HepG2 (cell line): Measurements from ENCODE around the gene MTHFR. TPM values are rescaled to one million over a fixed set of nuclear protein-coding genes. Genes with fewer than 3 reads are reported as not detected.

ENCODE experiments used
- ATAC-seq: fragments of 200-7000 bp; cut with Tn5 transposase; 3 replicates; pipeline ENCODE4 v1.9.1; 2020; ENCODE audit warnings: mild to moderate bottlenecking, moderate library complexity
- BruUV-seq: library from RNA; stranded (reverse); fragments of 400-500 nt; replicated peaks from 2 replicates; lab custom pipeline; 2021; lab: Mats Ljungman, UMichigan
- CTCF ChIA-PET: fragments of 300-600 bp; formaldehyde crosslinking; extraction: SDS; loops from one replicate; lab custom pipeline; 2021; ENCODE audit warnings: low total read pairs, inconsistent platforms, low intra/inter-chr PET ratio; lab: Yijun Ruan, JAX
- POLR2A ChIA-PET: fragments of 350-600 bp; sonication (Branson Sonifier 250); formaldehyde crosslinking; loops from one replicate; lab custom pipeline; 2020; ENCODE audit warnings: antibody characterized with exemption, inconsistent platforms; lab: Yijun Ruan, JAX
- DNase-seq: peaks from one replicate; pipeline ENCODE4 v3.0.0-alpha.2; 2015; ENCODE audit warnings: low spot score
- FAIRE-seq: peaks from 3 replicates; lab custom pipeline; 2011; peaks lifted over from hg19 to GRCh38; lab: Jason Lieb, UNC
- H2AFZ ChIP-seq: one replicate; pipeline ENCODE4 v1.6.1; 2011; ENCODE audit warnings: low read length, inconsistent platforms
- H3K27ac ChIP-seq: fragments of 300-600 bp; 3 replicates; pipeline ENCODE4 v1.8.0; 2011; ENCODE audit warnings: mixed run types, mild to moderate bottlenecking, mixed read lengths, low read length, inconsistent platforms; ENCODE audit not compliant: insufficient read depth; ENCODE audit errors: extremely low read length
- H3K27me3 ChIP-seq, 2 experiments: fragments of 200-600 bp in 1 of 2; 2 replicates in 1 of 2; 3 replicates in 1 of 2; pipeline versions ENCODE4 v1.6.0 to v1.8.0; 2011; ENCODE audit warnings: low read length in 2 of 2, mild to moderate bottlenecking in 2 of 2, moderate library complexity in 2 of 2, inconsistent platforms in 1 of 2; ENCODE audit not compliant: insufficient read depth in 2 of 2, control insufficient read depth in 1 of 2
- H3K36me3 ChIP-seq, 2 experiments: fragments of 200-600 bp in 1 of 2; replicated peaks in 1 of 2; 2 replicates in 1 of 2; 3 replicates in 1 of 2; pipeline versions ENCODE4 v1.5.1 to v1.8.0; 2011; ENCODE audit warnings: low read length in 2 of 2, inconsistent platforms in 1 of 2; ENCODE audit not compliant: insufficient read depth in 2 of 2, control insufficient read depth in 1 of 2
- H3K4me1 ChIP-seq: 2 replicates; pipeline ENCODE4 v1.5.1; 2012; ENCODE audit warnings: low read length, inconsistent platforms; ENCODE audit not compliant: insufficient read depth
- H3K4me2 ChIP-seq: 2 replicates; pipeline ENCODE4 v1.6.0; 2011; ENCODE audit warnings: low read depth, low read length, inconsistent platforms
- H3K4me3 ChIP-seq, 3 experiments: fragments of 200-600 bp in 1 of 3; sonication (generic), shearing (Covaris generic) in 1 of 3; replicated peaks in 1 of 3; 2 replicates each; pipeline ENCODE4 v1.5.1; 2011 to 2016; ENCODE audit warnings: low read length in 3 of 3, inconsistent platforms in 2 of 3, low read depth in 2 of 3, mild to moderate bottlenecking in 2 of 3, control low read depth in 1 of 3, mixed read lengths in 1 of 3; ENCODE audit not compliant: insufficient read depth in 1 of 3
- H3K79me2 ChIP-seq: one replicate; pipeline ENCODE4 v1.6.1; 2011; ENCODE audit warnings: low read length, inconsistent platforms; ENCODE audit not compliant: insufficient read depth
- H3K9ac ChIP-seq: 2 replicates; pipeline ENCODE4 v1.6.0; 2011; ENCODE audit warnings: mild to moderate bottlenecking, low read depth, low read length, inconsistent platforms; ENCODE audit not compliant: insufficient read depth
- H3K9me3 ChIP-seq: 2 replicates; pipeline ENCODE4 v1.5.1; 2012; ENCODE audit warnings: mild to moderate bottlenecking, low read length
- H4K20me1 ChIP-seq: 2 replicates; pipeline ENCODE4 v1.6.0; 2011; ENCODE audit warnings: inconsistent platforms, mild to moderate bottlenecking, low read length, moderate library complexity; ENCODE audit not compliant: insufficient read depth
- MAF1 ChIP-seq: sonication (generic); formaldehyde crosslinking; IDR thresholded peaks from 2 replicates; pipeline ENCODE4 v1.5.0; 2020; ENCODE audit warnings: missing genetic modification reagents, borderline replicate concordance
- NR2C2 ChIP-seq: sonication (generic); formaldehyde crosslinking; IDR thresholded peaks from 2 replicates; pipeline ENCODE4 v1.4.0; 2020; ENCODE audit warnings: missing genetic modification reagents, mild to moderate bottlenecking, moderate library complexity, borderline replicate concordance
- SUZ12 ChIP-seq: fragments of 150-350 bp; IDR thresholded peaks from 2 replicates; pipeline ENCODE4 v1.6.1; 2014; ENCODE audit warnings: low read depth, low read length
- WIZ ChIP-seq: sonication (generic); formaldehyde crosslinking; IDR thresholded peaks from 2 replicates; pipeline ENCODE4 v1.5.1; 2020; ENCODE audit warnings: mild to moderate bottlenecking, missing genetic modification reagents
- XRCC5 ChIP-seq: fragments of 200-400 bp; formaldehyde crosslinking; optimal IDR thresholded peaks from 2 replicates; pipeline ENCODE3; 2017; ENCODE audit warnings: mild to moderate bottlenecking, low read length
- ZFP62 ChIP-seq: sonication (generic); formaldehyde crosslinking; IDR thresholded peaks from 2 replicates; pipeline ENCODE4 v1.4.0; 2020; ENCODE audit warnings: missing genetic modification reagents
- ZNF180 ChIP-seq: sonication (generic); formaldehyde crosslinking; IDR thresholded peaks from 2 replicates; pipeline ENCODE4 v1.4.0; 2020; ENCODE audit warnings: low read depth, missing genetic modification reagents, borderline replicate concordance
- ZNF724P ChIP-seq: sonication (generic); formaldehyde crosslinking; IDR thresholded peaks from 2 replicates; pipeline ENCODE4 v1.8.0; 2022; ENCODE audit warnings: missing genetic modification reagents, borderline replicate concordance
- WGBS: methylation state at CpG from one replicate; pipeline ENCODE4 v1.1.6; 2017; ENCODE audit warnings: low lambda C conversion rate; 5-methylcytosine and 5-hydroxymethylcytosine counted together
- in situ Hi-C: cut with HindIII; loops from 2 replicates; pipeline ENCODE4 v1.10.0; 2017; ENCODE audit warnings: low pct_unique_long_range_greater_than_20kb; ENCODE audit not compliant: extremely low pct_ligation_motif_present
- intact Hi-C: fragments of 100-400 bp; cut with micrococcal nuclease; formaldehyde crosslinking; loops from one replicate; pipeline ENCODE4 v1.10.0; 2022; ENCODE audit not compliant: unreplicated experiment
- polyA plus RNA-seq, 8 experiments: library from polyadenylated mRNA; depleted of rRNA in 3 of 8; stranded (reverse) in 7 of 8; unstranded in 1 of 8; fragments of >200 nt; fragmentation: Illumina TruSeq in 4 of 8; extraction: Trizol in 4 of 8; gene quantifications; 2 replicates each; pipeline versions ENCODE4 v1.2.1 to v1.2.3, GENCODE V29; 2011 to 2016; ENCODE audit warnings: low read depth in 4 of 8, missing spikeins in 1 of 8, mixed read lengths in 1 of 8; ENCODE audit not compliant: insufficient read depth in 1 of 8
- total RNA-seq, 5 experiments: library from RNA; depleted of rRNA; stranded (reverse); fragments of >200 nt; fragmentation: Illumina TruSeq; extraction: Trizol; gene quantifications; 2 replicates each; pipeline ENCODE4 v1.2.3, GENCODE V29; 2016; ENCODE audit warnings: low read depth in 1 of 5
- TF ChIP-seq, protein P1 (sequence below): sonication (generic); formaldehyde crosslinking; IDR thresholded peaks from 2 replicates; pipeline ENCODE4 v1.4.0; 2020; ENCODE audit warnings: mild to moderate bottlenecking, low read depth, missing genetic modification reagents
- TF ChIP-seq, protein P2 (sequence below): sonication (generic); formaldehyde crosslinking; IDR thresholded peaks from 2 replicates; pipeline ENCODE4 v1.4.0; 2020; ENCODE audit warnings: missing genetic modification reagents, borderline replicate concordance
- TF ChIP-seq, protein P3 (sequence below): sonication (generic); formaldehyde crosslinking; conservative IDR thresholded peaks from 2 replicates; pipeline ENCODE4 v1.5.0; 2020; ENCODE audit warnings: missing genetic modification reagents
- TF ChIP-seq, protein P4 (sequence below): sonication (generic); formaldehyde crosslinking; IDR thresholded peaks from 2 replicates; pipeline ENCODE4 v1.5.0; 2020; ENCODE audit warnings: missing genetic modification reagents, mild to moderate bottlenecking, borderline replicate concordance

MTHFR gene
- total and polyA plus RNA-seq, 2 of the 13 experiments (the other 11 are each of a cell fraction or from before 2014, with no cell fraction given) = 3.8 to 8.2 TPM

DNA sequence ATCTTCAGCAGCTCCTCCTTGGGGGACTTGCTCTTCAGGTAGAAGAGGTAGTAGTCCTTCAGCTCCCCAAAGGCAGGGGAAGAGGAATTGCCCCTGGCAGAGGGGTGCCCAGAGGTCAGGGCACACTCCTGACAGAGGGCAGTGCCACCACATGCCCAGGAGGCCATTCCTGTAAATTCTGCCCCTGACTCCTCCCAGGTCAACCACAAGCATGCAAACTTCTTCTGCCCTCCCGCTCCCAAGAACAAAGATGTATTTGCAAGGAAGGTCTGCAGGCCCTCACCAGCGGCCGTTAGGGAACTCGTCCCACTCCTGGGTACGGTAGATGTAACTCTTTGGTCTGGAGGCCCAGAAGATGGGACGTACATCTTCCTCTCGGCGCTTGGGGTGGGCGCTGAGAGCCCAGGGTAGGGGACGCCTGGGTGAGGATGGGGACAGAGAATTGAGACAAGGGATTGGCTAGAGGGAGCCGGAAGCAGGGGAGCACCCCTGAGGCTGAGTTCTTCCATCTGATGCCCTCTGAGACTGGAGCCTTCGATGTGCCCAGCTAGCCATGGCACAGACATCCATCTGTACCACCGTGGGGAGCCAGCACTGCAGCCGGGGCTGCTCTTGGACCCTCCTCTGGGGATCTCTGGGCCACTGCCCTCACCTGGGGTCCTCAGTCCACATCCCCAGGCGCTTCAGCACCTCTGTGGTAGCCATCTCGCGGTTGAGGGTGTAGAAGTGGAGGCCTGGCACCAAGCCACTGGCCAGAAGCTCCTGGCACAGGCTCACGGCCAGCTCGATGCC is 11.1 kb downstream of the MTHFR start:
- in situ Hi-C loops (no loop called here), intact Hi-C loops (no loop called here)
- Histone ChIP-seq H3K36me3 (0 out of 5 replicates have a peak, but pooled peaks cover 5 to 6% of the 10 kb centered on the region in 2 experiments), H2AFZ (no peak overlapping the region), H3K27me3 (no peaks in the 10 kb centered on the region), H3K9me3 (no peaks in the 10 kb centered on the region), H4K20me1 (no peaks in the 10 kb centered on the region), H3K4me3 (no peak overlapping the region), H3K4me2 (no peak overlapping the region), H3K9ac (no peak overlapping the region), H3K27ac (no peak overlapping the region), H3K4me1 (no peaks in the 10 kb centered on the region), H3K79me2 (no peaks in the 10 kb centered on the region)
- TF ChIP-seq, protein P1, sequence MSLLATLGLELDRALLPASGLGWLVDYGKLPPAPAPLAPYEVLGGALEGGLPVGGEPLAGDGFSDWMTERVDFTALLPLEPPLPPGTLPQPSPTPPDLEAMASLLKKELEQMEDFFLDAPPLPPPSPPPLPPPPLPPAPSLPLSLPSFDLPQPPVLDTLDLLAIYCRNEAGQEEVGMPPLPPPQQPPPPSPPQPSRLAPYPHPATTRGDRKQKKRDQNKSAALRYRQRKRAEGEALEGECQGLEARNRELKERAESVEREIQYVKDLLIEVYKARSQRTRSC (CRISPR knock-in tag) = no peak
- TF ChIP-seq XRCC5 (no peak), WIZ (CRISPR knock-in tag) (no peak), MAF1 (CRISPR knock-in tag) (no peak), ZFP62 (CRISPR knock-in tag) (no peak), ZNF180 (CRISPR knock-in tag) (no peak), SUZ12 (no peak), NR2C2 (CRISPR knock-in tag) (no peak), ZNF724P (CRISPR knock-in tag) (no peak)
- TF ChIP-seq, protein P2, sequence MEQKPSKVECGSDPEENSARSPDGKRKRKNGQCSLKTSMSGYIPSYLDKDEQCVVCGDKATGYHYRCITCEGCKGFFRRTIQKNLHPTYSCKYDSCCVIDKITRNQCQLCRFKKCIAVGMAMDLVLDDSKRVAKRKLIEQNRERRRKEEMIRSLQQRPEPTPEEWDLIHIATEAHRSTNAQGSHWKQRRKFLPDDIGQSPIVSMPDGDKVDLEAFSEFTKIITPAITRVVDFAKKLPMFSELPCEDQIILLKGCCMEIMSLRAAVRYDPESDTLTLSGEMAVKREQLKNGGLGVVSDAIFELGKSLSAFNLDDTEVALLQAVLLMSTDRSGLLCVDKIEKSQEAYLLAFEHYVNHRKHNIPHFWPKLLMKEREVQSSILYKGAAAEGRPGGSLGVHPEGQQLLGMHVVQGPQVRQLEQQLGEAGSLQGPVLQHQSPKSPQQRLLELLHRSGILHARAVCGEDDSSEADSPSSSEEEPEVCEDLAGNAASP = no peak
- TF ChIP-seq, protein P3, sequence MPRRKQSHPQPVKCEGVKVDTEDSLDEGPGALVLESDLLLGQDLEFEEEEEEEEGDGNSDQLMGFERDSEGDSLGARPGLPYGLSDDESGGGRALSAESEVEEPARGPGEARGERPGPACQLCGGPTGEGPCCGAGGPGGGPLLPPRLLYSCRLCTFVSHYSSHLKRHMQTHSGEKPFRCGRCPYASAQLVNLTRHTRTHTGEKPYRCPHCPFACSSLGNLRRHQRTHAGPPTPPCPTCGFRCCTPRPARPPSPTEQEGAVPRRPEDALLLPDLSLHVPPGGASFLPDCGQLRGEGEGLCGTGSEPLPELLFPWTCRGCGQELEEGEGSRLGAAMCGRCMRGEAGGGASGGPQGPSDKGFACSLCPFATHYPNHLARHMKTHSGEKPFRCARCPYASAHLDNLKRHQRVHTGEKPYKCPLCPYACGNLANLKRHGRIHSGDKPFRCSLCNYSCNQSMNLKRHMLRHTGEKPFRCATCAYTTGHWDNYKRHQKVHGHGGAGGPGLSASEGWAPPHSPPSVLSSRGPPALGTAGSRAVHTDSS (CRISPR knock-in tag) = no peak
- TF ChIP-seq, protein P4, sequence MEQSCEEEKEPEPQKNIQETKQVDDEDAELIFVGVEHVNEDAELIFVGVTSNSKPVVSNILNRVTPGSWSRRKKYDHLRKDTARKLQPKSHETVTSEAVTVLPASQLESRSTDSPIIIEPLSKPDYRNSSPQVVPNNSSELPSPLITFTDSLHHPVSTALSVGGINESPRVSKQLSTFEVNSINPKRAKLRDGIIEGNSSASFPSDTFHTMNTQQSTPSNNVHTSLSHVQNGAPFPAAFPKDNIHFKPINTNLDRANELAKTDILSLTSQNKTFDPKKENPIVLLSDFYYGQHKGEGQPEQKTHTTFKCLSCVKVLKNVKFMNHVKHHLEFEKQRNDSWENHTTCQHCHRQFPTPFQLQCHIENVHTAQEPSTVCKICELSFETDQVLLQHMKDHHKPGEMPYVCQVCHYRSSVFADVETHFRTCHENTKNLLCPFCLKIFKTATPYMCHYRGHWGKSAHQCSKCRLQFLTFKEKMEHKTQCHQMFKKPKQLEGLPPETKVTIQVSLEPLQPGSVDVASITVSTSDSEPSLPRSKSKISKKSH (CRISPR knock-in tag) = no peak
- POLR2A ChIA-PET = interaction anchor here (1.2 to 1.9 kb wide), 2 partner anchors 10 to 11 kb away, joined by 3 to 6 read pairs; partner anchors contain the start of genes CLCN6 and MTHFR
- WGBS = 92% methylated on average over 15 of the region's 19 CpGs
- CTCF ChIA-PET = no interaction called here
- DNase-seq = no peak
- no peak for ATAC-seq
- no TSS peak for BruUV-seq
- no peak for FAIRE-seq
